Natural killer cell treated with Interleukin-12 subunit alpha and Interleukin-12 subunit beta and Interleukin-15 and Interleukin-18, amount 100 ng/mL, for 72 hours (primary cell): ENCODE data around the gene DTNB. TPM values are rescaled to one million over a fixed set of nuclear protein-coding genes. Genes with fewer than 3 reads are reported as not detected.

ENCODE experiments used
- ATAC-seq, 2 donors: fragments of 150-1000 bp; cut with Tn5 transposase in 1 of 2; sonication (Bioruptor Pico), chemical (Tn5 transposase) in 1 of 2; 2 replicates each; pipeline ENCODE4 v1.10.0; 2021
- DNase-seq: peaks from one replicate; pipeline ENCODE4 v3.0.0; 2022; ENCODE audit warnings: low spot score
- H3K27ac Mint-ChIP-seq, 2 donors: 1 replicate in 1 of 2; 2 replicates in 1 of 2; pipeline ENCODE4 v1.8.0; 2022; ENCODE audit warnings: mixed read lengths in 2 of 2, mild to moderate bottlenecking in 1 of 2, moderate library complexity in 1 of 2
- H3K27me3 Mint-ChIP-seq, 2 donors: 1 replicate in 1 of 2; 2 replicates in 1 of 2; pipeline ENCODE4 v1.8.0; 2022; ENCODE audit warnings: mixed read lengths in 2 of 2
- H3K36me3 Mint-ChIP-seq: one replicate; pipeline ENCODE4 v1.8.0; 2022; ENCODE audit warnings: mixed read lengths
- H3K4me1 Mint-ChIP-seq, 2 donors: 1 replicate in 1 of 2; 2 replicates in 1 of 2; pipeline ENCODE4 v1.8.0; 2022; ENCODE audit warnings: low read depth in 2 of 2, mixed read lengths in 2 of 2, mild to moderate bottlenecking in 1 of 2
- H3K4me3 Mint-ChIP-seq: one replicate; pipeline ENCODE4 v1.8.0; 2022; ENCODE audit warnings: mixed read lengths
- H3K9me3 Mint-ChIP-seq: 2 replicates; pipeline ENCODE4 v1.8.0; 2022; ENCODE audit warnings: mixed read lengths
- total RNA-seq, 2 donors: library from RNA; stranded (reverse); gene quantifications; one replicate each; pipeline ENCODE4 v1.2.3, GENCODE V29; 2022

Gene DTNB
- total RNA-seq, 2 donors from 2014 or later, result 5.3 to 18.9 TPM

GRCh38 chr2:25358836-25359235 lies 314.5 kb downstream of the DTNB start:
- ATAC-seq, result no peak
- Mint-ChIP-seq H3K27me3 (peaks cover 3 to 6% of the 10 kb centered on the region in 2 donors), H3K9me3 (no peaks in the 10 kb centered on the region), H3K36me3 (no peaks in the 10 kb centered on the region), H3K4me3 (no peak overlapping the region), H3K4me1 (peaks cover 16 to 17% of the 10 kb centered on the region in 2 donors), H3K27ac (no peak overlapping the region)
- DNase-seq, result no peak

GRCh38 chr2:25358249-25358815 lies 315.0 kb downstream of the DTNB start:
- H3K4me1 Mint-ChIP-seq, result peaks cover 12 to 17% of the 10 kb centered on the region in 2 donors
- no peak overlapping the region for H3K27ac Mint-ChIP-seq

GRCh38 chr2:25356088-25356487 lies 317.3 kb downstream of the DTNB start:
- no peaks in the 10 kb centered on the region for H3K36me3 Mint-ChIP-seq
- ATAC-seq, result no peak
- H3K27me3 Mint-ChIP-seq, result peaks cover 7 to 13% of the 10 kb centered on the region in 2 donors
- H3K27ac Mint-ChIP-seq, result no peak overlapping the region
- DNase-seq, result no peak
- H3K4me1 Mint-ChIP-seq, result peaks cover 2 to 5% of the 10 kb centered on the region in 2 donors
- H3K4me3 Mint-ChIP-seq, result no peak overlapping the region
- no peaks in the 10 kb centered on the region for H3K9me3 Mint-ChIP-seq

More at GRCh38 chr2:25358249-25358815, 315.0 kb downstream of the DTNB start:
- ATAC-seq (no peak), DNase-seq (peak; percentile 51)
- Mint-ChIP-seq H3K27me3 (peaks cover 3 to 6% of the 10 kb centered on the region in 2 donors), H3K36me3 (no peaks in the 10 kb centered on the region), H3K9me3 (no peaks in the 10 kb centered on the region), H3K4me3 (no peak overlapping the region)

GRCh38 chr2:25355270-25355669 lies 318.1 kb downstream of the DTNB start:
- ATAC-seq, result no peak
- no peak overlapping the region for H3K27ac Mint-ChIP-seq
- peaks cover 7 to 13% of the 10 kb centered on the region in 2 donors for H3K27me3 Mint-ChIP-seq
- peaks cover 2 to 5% of the 10 kb centered on the region in 2 donors for H3K4me1 Mint-ChIP-seq
- no peak for DNase-seq
- no peaks in the 10 kb centered on the region for H3K36me3 Mint-ChIP-seq
- H3K4me3 Mint-ChIP-seq, result no peak overlapping the region
- no peaks in the 10 kb centered on the region for H3K9me3 Mint-ChIP-seq

GRCh38 chr2:25354116-25354515 lies 319.3 kb downstream of the DTNB start:
- Mint-ChIP-seq H3K36me3 (no peaks in the 10 kb centered on the region), H3K4me1 (peaks cover 2 to 5% of the 10 kb centered on the region in 2 donors), H3K27ac (no peak overlapping the region), H3K4me3 (no peak overlapping the region), H3K9me3 (no peaks in the 10 kb centered on the region), H3K27me3 (peaks cover 7 to 13% of the 10 kb centered on the region in 2 donors)
- DNase-seq (no peak), ATAC-seq (no peak)

- Mint-ChIP-seq H3K36me3 (no peaks in the 10 kb centered on the region), H3K9me3 (no peaks in the 10 kb centered on the region), H3K4me3 (no peak overlapping the region), H3K4me1 (peaks cover 2 to 5% of the 10 kb centered on the region in 2 donors), H3K27ac (no peak overlapping the region), H3K27me3 (peaks cover 7 to 15% of the 10 kb centered on the region in 2 donors)
- ATAC-seq (no peak), DNase-seq (no peak)
Measured at GRCh38 chr2:25349397-25349796, 324.0 kb downstream of the DTNB start.

GRCh38 chr2:25347846-25348245 lies 325.5 kb downstream of the DTNB start:
- ATAC-seq (no peak), DNase-seq (no peak)
- Mint-ChIP-seq H3K4me1 (peaks cover 2 to 5% of the 10 kb centered on the region in 2 donors), H3K4me3 (no peak overlapping the region), H3K27ac (no peak overlapping the region), H3K36me3 (no peaks in the 10 kb centered on the region), H3K27me3 (peaks cover 7 to 11% of the 10 kb centered on the region in 2 donors), H3K9me3 (no peaks in the 10 kb centered on the region)

GRCh38 chr2:25347205-25347815 lies 326.1 kb downstream of the DTNB start:
- no peak for DNase-seq
- Mint-ChIP-seq H3K4me1 (peaks cover 0 to under 1% of the 10 kb centered on the region in 2 donors), H3K27me3 (peaks cover 1 to 7% of the 10 kb centered on the region in 2 donors), H3K27ac (no peak overlapping the region), H3K4me3 (no peak overlapping the region), H3K36me3 (no peaks in the 10 kb centered on the region), H3K9me3 (no peaks in the 10 kb centered on the region)
- peak in 1 of 2 donors; percentile 48 for ATAC-seq

- H3K4me3 Mint-ChIP-seq, result peak overlapping the region; percentile 81
- H3K9me3 Mint-ChIP-seq, result no peaks in the 10 kb centered on the region
- H3K36me3 Mint-ChIP-seq, result no peaks in the 10 kb centered on the region
- H3K27ac Mint-ChIP-seq, result no peak overlapping the region
- ATAC-seq (no peak), DNase-seq (peak; percentile 53)
- peaks cover 0 to 6% of the 10 kb centered on the region in 2 donors for H3K4me1 Mint-ChIP-seq
- H3K27me3 Mint-ChIP-seq, result peaks cover 0 to 7% of the 10 kb centered on the region in 2 donors
Measured at GRCh38 chr2:25343187-25343825, 330.1 kb downstream of the DTNB start.

GRCh38 chr2:25342372-25343186 lies 330.8 kb downstream of the DTNB start:
- peaks cover 0 to 2% of the 10 kb centered on the region in 2 donors for H3K27me3 Mint-ChIP-seq
- no peaks in the 10 kb centered on the region for H3K36me3 Mint-ChIP-seq
- peak overlapping the region; percentile 81 for H3K4me3 Mint-ChIP-seq
- H3K27ac Mint-ChIP-seq, result no peak overlapping the region
- peaks cover 0 to 9% of the 10 kb centered on the region in 2 donors for H3K4me1 Mint-ChIP-seq
- DNase-seq (peak; percentile 78), ATAC-seq (peak; percentile 90 to 91)
- H3K9me3 Mint-ChIP-seq, result no peaks in the 10 kb centered on the region

- ATAC-seq, result peak; percentile 63 to 72
- DNase-seq, result peak; percentile 61
Measured at GRCh38 chr2:25341753-25342371, 331.5 kb downstream of the DTNB start, which contains the start of gene DNMT3A. DNMT3A (minus strand) TSS chr2:25341925; CDS start chr2:25313984, 27,941 bp downstream.

GRCh38 chr2:25341011-25341727 lies 332.2 kb downstream of the DTNB start:
- DNase-seq (no peak), ATAC-seq (peak; percentile 23 to 60)
- H3K36me3 Mint-ChIP-seq, result no peaks in the 10 kb centered on the region
- H3K4me3 Mint-ChIP-seq, result no peak overlapping the region
- H3K9me3 Mint-ChIP-seq, result no peaks in the 10 kb centered on the region
- peaks cover 5 to 19% of the 10 kb centered on the region in 2 donors for H3K4me1 Mint-ChIP-seq
- no peaks in the 10 kb centered on the region for H3K27me3 Mint-ChIP-seq
- no peak overlapping the region for H3K27ac Mint-ChIP-seq

More at GRCh38 chr2:25341753-25342371, 331.5 kb downstream of the DTNB start, which contains the start of gene DNMT3A:
- peak within 1 kb of the TSS; percentile 81 for H3K4me3 Mint-ChIP-seq
- H3K4me1 Mint-ChIP-seq, result peaks cover 2 to 16% of the 10 kb centered on the region in 2 donors
- H3K36me3 Mint-ChIP-seq, result no peaks in the 10 kb centered on the region
- H3K9me3 Mint-ChIP-seq, result no peaks in the 10 kb centered on the region
- H3K27ac Mint-ChIP-seq, result no peak within 1 kb of the TSS
- no peaks in the 10 kb centered on the region for H3K27me3 Mint-ChIP-seq
